ENCODE data around the gene TEC.

DNA sequence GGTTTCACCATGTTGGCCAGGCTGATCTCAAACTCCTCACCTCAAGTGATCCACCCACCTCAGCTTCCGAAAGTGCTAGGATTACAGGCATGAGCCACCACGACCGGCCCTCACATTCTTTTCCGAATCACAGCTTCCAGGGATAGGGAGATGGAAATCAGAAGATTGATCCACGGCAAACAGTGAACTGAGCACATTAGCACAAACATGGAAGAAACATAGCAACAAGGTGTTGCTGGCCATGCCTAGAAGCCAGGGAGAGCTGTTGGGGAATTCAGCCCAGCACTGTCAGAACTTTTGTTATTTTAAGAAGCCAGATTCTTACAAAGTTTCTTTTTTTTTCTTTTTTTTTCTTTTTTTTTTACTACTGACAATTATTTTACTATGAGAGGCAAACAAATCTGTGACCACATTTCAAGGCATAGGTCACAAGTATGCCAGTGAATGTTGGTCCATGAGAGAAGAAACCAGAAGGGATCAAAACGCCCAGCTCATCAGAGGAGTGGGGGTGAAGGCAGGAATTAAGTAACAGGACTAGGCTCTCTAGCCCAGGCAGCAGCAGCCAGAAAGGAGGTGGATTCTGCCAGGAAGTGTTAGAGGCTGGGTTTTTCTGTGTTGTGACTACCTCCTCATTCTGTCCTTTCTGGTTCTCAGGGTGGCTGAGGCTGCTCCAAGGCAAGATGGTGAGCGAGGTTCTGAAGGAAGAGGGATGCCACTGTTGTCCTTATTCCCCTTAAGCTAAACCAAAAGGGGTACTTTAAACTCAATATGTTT, 44.1 kb downstream of the TEC start:
- TF ChIP-seq, protein P1, sequence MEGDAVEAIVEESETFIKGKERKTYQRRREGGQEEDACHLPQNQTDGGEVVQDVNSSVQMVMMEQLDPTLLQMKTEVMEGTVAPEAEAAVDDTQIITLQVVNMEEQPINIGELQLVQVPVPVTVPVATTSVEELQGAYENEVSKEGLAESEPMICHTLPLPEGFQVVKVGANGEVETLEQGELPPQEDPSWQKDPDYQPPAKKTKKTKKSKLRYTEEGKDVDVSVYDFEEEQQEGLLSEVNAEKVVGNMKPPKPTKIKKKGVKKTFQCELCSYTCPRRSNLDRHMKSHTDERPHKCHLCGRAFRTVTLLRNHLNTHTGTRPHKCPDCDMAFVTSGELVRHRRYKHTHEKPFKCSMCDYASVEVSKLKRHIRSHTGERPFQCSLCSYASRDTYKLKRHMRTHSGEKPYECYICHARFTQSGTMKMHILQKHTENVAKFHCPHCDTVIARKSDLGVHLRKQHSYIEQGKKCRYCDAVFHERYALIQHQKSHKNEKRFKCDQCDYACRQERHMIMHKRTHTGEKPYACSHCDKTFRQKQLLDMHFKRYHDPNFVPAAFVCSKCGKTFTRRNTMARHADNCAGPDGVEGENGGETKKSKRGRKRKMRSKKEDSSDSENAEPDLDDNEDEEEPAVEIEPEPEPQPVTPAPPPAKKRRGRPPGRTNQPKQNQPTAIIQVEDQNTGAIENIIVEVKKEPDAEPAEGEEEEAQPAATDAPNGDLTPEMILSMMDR (IDR thresholded peaks at IDR 0.05) = no peak
- no peak for TF ChIP-seq POLR2A (IDR thresholded peaks at IDR 0.05)
